Calu3 (cell line): ENCODE data around the gene PSMD6. TPM values are rescaled to one million over a fixed set of nuclear protein-coding genes. Genes with fewer than 3 reads are reported as not detected.

Source experiments
- Bru-seq: library from RNA; stranded (reverse); fragments of 400-500 nt; gene quantifications from one replicate; lab custom pipeline; 2021; lab: Mats Ljungman, UMichigan
- BruChase-seq, 2 experiments: library from RNA; stranded (reverse); fragments of 400-500 nt; gene quantifications; one replicate each; lab custom pipeline; 2021; lab: Mats Ljungman, UMichigan
- BruUV-seq: library from RNA; stranded (reverse); fragments of 400-500 nt; replicated peaks from 2 replicates; lab custom pipeline; 2021; lab: Mats Ljungman, UMichigan
- CTCF ChIA-PET: fragments of 300-600 bp; sonication (Branson Sonifier 250); formaldehyde crosslinking; loops from one replicate; lab custom pipeline; 2022; ENCODE audit warnings: antibody characterized with exemption; lab: Charles Lee
- DNase-seq: peaks from one replicate; pipeline ENCODE4 v3.0.0; 2022
- H3K27ac Mint-ChIP-seq: one replicate; pipeline ENCODE4 v1.8.0; 2022; ENCODE audit warnings: mixed read lengths; ENCODE audit not compliant: unreplicated experiment
- H3K27me3 Mint-ChIP-seq: one replicate; pipeline ENCODE4 v1.8.0; 2022; ENCODE audit warnings: mixed read lengths; ENCODE audit not compliant: unreplicated experiment
- H3K36me3 Mint-ChIP-seq: one replicate; pipeline ENCODE4 v1.8.0; 2022; ENCODE audit warnings: mild to moderate bottlenecking, moderate library complexity, mixed read lengths; ENCODE audit not compliant: insufficient read depth, unreplicated experiment
- H3K4me1 Mint-ChIP-seq: one replicate; pipeline ENCODE4 v1.8.0; 2022; ENCODE audit warnings: mild to moderate bottlenecking, low read depth, mixed read lengths; ENCODE audit not compliant: unreplicated experiment
- H3K4me3 Mint-ChIP-seq: one replicate; pipeline ENCODE4 v1.8.0; 2022; ENCODE audit warnings: mild to moderate bottlenecking, low read depth, moderate library complexity, mixed read lengths; ENCODE audit not compliant: unreplicated experiment
- H3K9me3 Mint-ChIP-seq: one replicate; pipeline ENCODE4 v1.8.0; 2022; ENCODE audit warnings: low read depth, mixed read lengths; ENCODE audit not compliant: unreplicated experiment
- intact Hi-C: fragments of 100-400 bp; cut with micrococcal nuclease; formaldehyde crosslinking; loops from one replicate; pipeline ENCODE4 v1.10.0; 2022; ENCODE audit not compliant: unreplicated experiment
- long read RNA-seq: library from polyadenylated mRNA; stranded (forward); transcript quantifications from one replicate; pipeline ENCODE4 v2.0.0, GENCODE V29; 2022
- total RNA-seq: library from RNA; stranded (reverse); gene quantifications from 2 replicates; pipeline ENCODE4 v1.2.3, GENCODE V29; 2022
- TF ChIP-seq, protein P1 (sequence below): fragments of 200-600 bp; IDR thresholded peaks from one replicate; pipeline ENCODE4 v1.8.0; 2022; ENCODE audit warnings: antibody characterized with exemption; ENCODE audit not compliant: unreplicated experiment

The PSMD6 gene
- total RNA-seq (65.4 and 73.3 TPM in 2 replicates), Bru-seq, nascent RNA (percentile 92 among the genes with signal in this experiment), BruChase-seq, experiment 1, labeled RNA remaining after a 6-hour chase (percentile 92 among the genes with signal in this experiment), BruChase-seq, experiment 2, labeled RNA remaining after a 2-hour chase (percentile 88 among the genes with signal in this experiment)
- long read RNA-seq, transcript PSMD6-201 (8 exons, 1,430 nt): major isoform, 138 of 158 reads
- long read RNA-seq, transcript PSMD6-210 (9 exons, 1,495 nt): minor isoform, 8 of 158 reads
- long read RNA-seq, partial matches to known transcripts: 2 of 158 reads
- long read RNA-seq, other reads (novel, unspliced or antisense): 8 of 158 reads

DNA sequence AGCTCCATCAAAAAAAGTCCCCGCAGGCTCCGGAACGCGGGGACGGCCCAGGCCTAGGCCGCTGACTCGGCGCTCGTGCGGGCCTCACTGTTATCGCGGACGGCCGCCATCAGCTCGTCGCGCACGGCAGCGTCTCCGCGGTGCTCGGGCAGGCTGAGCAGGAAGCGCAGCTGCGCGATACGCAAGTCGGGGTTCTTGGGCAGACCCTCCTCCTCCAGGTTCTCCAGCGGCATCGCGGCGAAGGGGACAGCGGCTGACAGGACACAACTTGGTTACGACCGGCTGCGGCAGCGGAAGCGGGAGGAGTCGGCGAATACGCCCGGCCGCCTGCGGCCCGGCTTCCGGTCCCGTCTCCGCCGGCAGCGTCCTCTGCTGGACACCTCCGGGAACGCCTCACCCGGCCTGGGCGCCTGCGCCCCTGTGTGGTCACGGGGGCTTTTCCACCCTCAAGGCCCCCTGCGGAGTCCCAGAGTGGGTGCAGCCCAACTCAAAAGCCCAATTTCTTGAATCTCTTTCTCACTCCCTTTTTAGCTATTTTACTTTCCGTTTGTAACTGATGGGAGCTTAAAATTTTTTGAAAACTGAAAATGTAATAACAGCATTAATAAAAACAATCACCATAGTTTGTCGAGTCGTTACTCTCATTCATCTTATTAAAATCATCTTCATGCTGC is at the start of gene PSMD6:
Gene PSMD6 (minus strand): TSS at position 308 of the 674 bp plus-strand sequence. CDS start 75 bp downstream, at position 233.
- H3K9me3 Mint-ChIP-seq: no peaks in the 10 kb centered on the region
- CTCF ChIA-PET: interaction anchor here (0.5 to 1.2 kb wide), 4 partner anchors 207 to 1547 kb away, joined by 3 read pairs; no protein-coding TSS in a partner anchor
- peaks cover 29% of the 10 kb centered on the region for H3K36me3 Mint-ChIP-seq
- peaks cover 18% of the 10 kb centered on the region for H3K27me3 Mint-ChIP-seq
- peak; percentile 95 for DNase-seq
- intact Hi-C loops: loop anchor here (2.0 kb wide), 1 partner anchor 375 kb away; no protein-coding TSS in a partner anchor
- no TSS peak for BruUV-seq
- peaks cover 8% of the 10 kb centered on the region for H3K4me1 Mint-ChIP-seq
- TF ChIP-seq, protein P1, sequence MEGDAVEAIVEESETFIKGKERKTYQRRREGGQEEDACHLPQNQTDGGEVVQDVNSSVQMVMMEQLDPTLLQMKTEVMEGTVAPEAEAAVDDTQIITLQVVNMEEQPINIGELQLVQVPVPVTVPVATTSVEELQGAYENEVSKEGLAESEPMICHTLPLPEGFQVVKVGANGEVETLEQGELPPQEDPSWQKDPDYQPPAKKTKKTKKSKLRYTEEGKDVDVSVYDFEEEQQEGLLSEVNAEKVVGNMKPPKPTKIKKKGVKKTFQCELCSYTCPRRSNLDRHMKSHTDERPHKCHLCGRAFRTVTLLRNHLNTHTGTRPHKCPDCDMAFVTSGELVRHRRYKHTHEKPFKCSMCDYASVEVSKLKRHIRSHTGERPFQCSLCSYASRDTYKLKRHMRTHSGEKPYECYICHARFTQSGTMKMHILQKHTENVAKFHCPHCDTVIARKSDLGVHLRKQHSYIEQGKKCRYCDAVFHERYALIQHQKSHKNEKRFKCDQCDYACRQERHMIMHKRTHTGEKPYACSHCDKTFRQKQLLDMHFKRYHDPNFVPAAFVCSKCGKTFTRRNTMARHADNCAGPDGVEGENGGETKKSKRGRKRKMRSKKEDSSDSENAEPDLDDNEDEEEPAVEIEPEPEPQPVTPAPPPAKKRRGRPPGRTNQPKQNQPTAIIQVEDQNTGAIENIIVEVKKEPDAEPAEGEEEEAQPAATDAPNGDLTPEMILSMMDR: peak; percentile 92
- H3K27ac Mint-ChIP-seq: peak within 1 kb of the TSS; percentile 84
- H3K4me3 Mint-ChIP-seq: peak within 1 kb of the TSS; percentile 78

DNA sequence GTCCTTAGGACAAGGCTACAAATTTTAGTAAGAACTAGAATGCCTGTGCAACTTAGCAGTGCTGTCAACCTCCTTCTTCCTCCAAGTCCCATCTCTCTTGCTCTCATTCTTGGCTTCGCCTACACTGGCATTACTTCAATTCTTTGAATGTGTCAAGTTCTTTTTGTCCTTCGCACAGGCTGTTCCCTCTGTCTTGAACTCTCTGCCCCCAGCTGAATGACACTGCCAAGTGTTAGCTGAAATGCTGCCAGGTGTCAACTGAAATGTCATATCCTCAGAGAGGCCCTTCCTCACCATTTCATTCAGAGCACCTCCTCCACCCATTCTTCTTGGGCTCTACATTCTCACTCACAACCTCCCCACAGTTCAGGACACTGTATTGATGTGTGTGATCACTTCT is 48.8 kb upstream of the PSMD6 start:
- intact Hi-C loops: no loop called here
- peaks cover 47% of the 10 kb centered on the region for H3K27me3 Mint-ChIP-seq
- TF ChIP-seq, protein P1: no peak
- no peaks in the 10 kb centered on the region for H3K4me1 Mint-ChIP-seq
- H3K9me3 Mint-ChIP-seq: no peaks in the 10 kb centered on the region
- no peak for DNase-seq
- no peaks in the 10 kb centered on the region for H3K36me3 Mint-ChIP-seq
- H3K4me3 Mint-ChIP-seq: no peak overlapping the region
- no TSS peak for BruUV-seq
- CTCF ChIA-PET: no interaction called here
- no peak overlapping the region for H3K27ac Mint-ChIP-seq

DNA sequence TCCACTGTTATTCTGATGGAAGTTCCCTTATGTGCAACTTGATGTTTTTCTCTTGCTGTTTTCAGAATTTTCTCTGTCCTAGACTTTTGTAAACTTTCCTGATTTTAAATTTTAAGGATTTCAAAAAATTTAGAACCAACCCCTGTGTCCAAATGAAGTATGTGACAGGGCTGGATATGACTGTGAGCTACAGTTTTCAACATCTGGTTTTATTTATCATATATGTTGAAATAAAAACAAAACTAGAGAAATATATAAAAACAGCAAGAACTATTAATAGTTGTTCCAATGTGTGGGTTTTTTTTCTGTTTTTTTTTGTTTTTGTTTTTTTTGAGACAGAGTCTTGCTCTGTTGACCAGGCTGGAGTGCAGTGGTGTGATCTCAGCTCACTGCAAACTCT is 47.4 kb upstream of the PSMD6 start:
- Mint-ChIP-seq H3K27me3 (peaks cover 36% of the 10 kb centered on the region), H3K36me3 (no peaks in the 10 kb centered on the region), H3K4me3 (no peak overlapping the region), H3K9me3 (no peaks in the 10 kb centered on the region), H3K4me1 (no peaks in the 10 kb centered on the region), H3K27ac (no peak overlapping the region)
- BruUV-seq: no TSS peak
- DNase-seq: no peak
- TF ChIP-seq, protein P1: no peak
- intact Hi-C loops: no loop called here
- CTCF ChIA-PET: no interaction called here

DNA sequence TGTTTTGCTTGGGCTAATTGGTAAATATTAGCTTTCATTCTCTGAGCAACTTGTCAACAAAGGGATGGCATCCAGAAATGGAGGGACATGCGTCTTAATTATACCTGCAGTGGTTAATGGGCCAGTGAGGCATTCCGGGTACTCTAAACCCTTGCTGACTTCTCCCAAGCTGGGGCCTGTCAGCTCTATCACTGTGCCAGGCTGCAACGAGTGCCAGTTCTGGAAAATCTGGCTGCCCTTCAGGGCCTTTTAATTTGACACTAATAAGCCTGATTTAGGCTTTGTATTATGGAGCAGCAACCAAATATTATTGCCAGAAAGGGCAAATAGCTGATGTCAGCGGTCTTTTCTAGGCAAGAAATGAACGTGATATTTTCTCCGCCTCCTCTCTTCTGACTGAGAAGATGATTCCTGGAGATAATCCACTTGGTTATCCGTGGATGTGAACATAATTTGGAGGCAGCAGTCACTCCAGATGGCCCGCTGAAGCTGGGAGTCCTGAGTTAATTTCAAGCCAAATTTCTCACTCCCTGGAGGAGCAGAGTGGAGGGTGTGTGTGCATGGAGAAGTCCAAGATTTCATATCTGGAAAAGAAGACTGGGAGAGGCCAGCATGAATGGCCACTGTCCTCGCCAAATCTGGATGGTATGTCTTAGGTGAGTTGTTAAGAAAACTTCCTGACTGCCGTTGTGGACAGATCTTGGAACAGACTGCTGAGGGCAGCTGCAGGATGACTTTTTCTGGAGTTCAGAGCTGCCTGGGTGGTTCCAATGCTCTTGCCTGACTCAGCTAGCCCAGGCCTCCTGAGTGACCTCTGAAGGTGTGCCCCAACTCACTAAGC is 44.4 kb upstream of the PSMD6 start:
- no peaks in the 10 kb centered on the region for H3K36me3 Mint-ChIP-seq
- no peak overlapping the region for H3K27ac Mint-ChIP-seq
- intact Hi-C loops: no loop called here
- no peak overlapping the region for H3K4me3 Mint-ChIP-seq
- CTCF ChIA-PET: no interaction called here
- DNase-seq: no peak
- no peaks in the 10 kb centered on the region for H3K9me3 Mint-ChIP-seq
- TF ChIP-seq, protein P1: no peak
- H3K4me1 Mint-ChIP-seq: no peaks in the 10 kb centered on the region
- no TSS peak for BruUV-seq
- peaks cover 15% of the 10 kb centered on the region for H3K27me3 Mint-ChIP-seq
